Measurements from ENCODE around the gene PTPRG. TPM values are rescaled to one million over a fixed set of nuclear protein-coding genes. Genes with fewer than 3 reads are reported as not detected.

Gene PTPRG
- total and polyA plus RNA-seq, 7 donors = 0.69 to 76.3 (median 62.7) TPM

DNA sequence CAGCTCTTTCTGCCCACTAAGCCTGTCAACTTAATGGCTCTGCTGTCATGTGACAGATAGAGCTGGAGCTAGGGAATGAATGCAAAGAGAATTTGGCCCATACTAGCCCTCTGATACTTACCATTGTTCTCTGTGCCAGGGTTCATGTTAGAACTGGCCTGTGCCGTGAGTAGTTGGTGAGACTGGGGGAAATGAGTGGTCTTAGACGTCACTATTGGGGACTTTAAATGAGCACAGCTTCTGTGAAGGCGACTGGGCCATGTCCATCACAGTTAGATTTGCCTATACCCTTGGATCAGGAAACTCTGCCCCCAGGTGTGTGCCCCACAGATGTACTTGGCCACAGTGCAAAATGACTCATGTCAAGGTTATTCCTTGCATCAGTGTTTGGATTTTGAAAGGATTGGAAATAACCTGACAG lies 124.9 kb downstream of the PTPRG start:
- Histone ChIP-seq H3K36me3 (no peaks in the 10 kb centered on the region), H3K27me3 (no peaks in the 10 kb centered on the region), H3K27ac (no peak overlapping the region), H3K9me3 (no peaks in the 10 kb centered on the region), H3K4me3 (no peak overlapping the region), H3K4me1 (peaks cover 0 to 23% (median 12%) of the 10 kb centered on the region in 4 donors)
- intact Hi-C loops (cut with DNase I) = no loop called here
- TF ChIP-seq POLR2AphosphoS5 (IDR thresholded peaks at IDR 0.05) = no peak
- TF ChIP-seq EP300 (IDR thresholded peaks at IDR 0.05) = no peak
- TF ChIP-seq POLR2A (IDR thresholded peaks at IDR 0.05) = no peak
- TF ChIP-seq, protein P1, sequence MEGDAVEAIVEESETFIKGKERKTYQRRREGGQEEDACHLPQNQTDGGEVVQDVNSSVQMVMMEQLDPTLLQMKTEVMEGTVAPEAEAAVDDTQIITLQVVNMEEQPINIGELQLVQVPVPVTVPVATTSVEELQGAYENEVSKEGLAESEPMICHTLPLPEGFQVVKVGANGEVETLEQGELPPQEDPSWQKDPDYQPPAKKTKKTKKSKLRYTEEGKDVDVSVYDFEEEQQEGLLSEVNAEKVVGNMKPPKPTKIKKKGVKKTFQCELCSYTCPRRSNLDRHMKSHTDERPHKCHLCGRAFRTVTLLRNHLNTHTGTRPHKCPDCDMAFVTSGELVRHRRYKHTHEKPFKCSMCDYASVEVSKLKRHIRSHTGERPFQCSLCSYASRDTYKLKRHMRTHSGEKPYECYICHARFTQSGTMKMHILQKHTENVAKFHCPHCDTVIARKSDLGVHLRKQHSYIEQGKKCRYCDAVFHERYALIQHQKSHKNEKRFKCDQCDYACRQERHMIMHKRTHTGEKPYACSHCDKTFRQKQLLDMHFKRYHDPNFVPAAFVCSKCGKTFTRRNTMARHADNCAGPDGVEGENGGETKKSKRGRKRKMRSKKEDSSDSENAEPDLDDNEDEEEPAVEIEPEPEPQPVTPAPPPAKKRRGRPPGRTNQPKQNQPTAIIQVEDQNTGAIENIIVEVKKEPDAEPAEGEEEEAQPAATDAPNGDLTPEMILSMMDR (IDR thresholded peaks at IDR 0.05) = no peak
- DNase-seq = no peak
- 84 to 88% methylated on average over 3 of the region's 3 CpGs for WGBS, 2 donors

DNA sequence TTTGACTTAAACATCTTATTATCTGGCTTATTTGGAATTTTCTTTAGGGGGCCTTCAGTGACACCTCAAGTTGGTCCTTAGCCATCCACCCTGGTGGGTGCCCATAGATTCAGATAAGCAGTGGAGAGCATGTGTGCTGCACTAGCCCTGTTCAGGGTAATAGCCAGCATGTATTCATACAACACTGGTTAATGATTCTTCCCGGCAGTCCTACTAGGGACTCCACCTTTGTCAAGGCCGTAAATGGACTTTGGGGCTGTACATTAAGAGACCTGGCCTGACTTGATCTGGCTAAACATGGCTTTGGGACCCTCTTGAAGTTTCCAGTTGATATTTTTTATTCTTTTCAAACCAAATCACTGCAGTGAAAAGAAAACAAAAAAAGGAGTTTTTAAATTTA lies 125.8 kb downstream of the PTPRG start:
- H3K4me3 ChIP-seq = no peak overlapping the region
- TF ChIP-seq POLR2AphosphoS5 (IDR thresholded peaks at IDR 0.05) (no peak), EP300 (IDR thresholded peaks at IDR 0.05) (no peak), POLR2A (IDR thresholded peaks at IDR 0.05) (no peak)
- TF ChIP-seq, protein P1 (IDR thresholded peaks at IDR 0.05) = no peak
- peaks cover 0 to 23% (median 12%) of the 10 kb centered on the region in 4 donors for H3K4me1 ChIP-seq
- H3K27me3 ChIP-seq = no peaks in the 10 kb centered on the region
- DNase-seq = no peak
- 17 to 78% methylated on average over 2 of the region's 2 CpGs for WGBS, 2 donors
- no peaks in the 10 kb centered on the region for H3K36me3 ChIP-seq
- H3K9me3 ChIP-seq = no peaks in the 10 kb centered on the region
- no peak overlapping the region for H3K27ac ChIP-seq
- intact Hi-C loops (cut with DNase I) = no loop called here

DNA sequence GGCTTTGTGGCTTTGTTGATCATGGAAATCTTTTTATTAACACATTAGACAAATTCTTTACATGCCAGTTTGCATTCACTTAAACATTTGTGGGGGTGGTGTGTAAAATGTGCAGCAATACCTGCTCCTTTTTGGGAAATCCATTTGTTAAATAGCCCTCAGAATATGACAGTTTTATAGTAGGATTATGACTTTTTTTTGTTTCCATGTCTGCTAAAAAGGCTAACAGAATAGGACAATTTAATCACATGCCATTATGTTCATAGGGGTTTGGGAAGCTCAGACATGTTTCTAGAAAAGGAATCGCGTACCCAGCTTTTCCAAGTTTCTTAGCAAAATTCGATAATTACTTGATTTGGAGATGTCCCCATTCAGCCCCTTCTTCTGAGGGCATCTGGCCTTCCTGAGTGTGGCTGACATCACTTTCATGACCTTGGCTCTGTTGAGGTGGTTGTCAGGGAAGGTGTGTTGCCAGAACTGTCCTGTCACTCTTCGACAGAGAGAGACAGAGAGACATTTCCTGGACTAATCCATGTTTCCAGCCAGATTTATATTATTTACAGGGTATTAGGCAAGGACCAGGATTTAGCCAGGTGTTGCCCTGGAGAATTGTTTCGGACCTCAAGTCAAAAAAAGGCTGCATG lies 126.4 kb downstream of the PTPRG start:
- intact Hi-C loops (cut with DNase I) = no loop called here
- no peaks in the 10 kb centered on the region for H3K36me3 ChIP-seq

DNA sequence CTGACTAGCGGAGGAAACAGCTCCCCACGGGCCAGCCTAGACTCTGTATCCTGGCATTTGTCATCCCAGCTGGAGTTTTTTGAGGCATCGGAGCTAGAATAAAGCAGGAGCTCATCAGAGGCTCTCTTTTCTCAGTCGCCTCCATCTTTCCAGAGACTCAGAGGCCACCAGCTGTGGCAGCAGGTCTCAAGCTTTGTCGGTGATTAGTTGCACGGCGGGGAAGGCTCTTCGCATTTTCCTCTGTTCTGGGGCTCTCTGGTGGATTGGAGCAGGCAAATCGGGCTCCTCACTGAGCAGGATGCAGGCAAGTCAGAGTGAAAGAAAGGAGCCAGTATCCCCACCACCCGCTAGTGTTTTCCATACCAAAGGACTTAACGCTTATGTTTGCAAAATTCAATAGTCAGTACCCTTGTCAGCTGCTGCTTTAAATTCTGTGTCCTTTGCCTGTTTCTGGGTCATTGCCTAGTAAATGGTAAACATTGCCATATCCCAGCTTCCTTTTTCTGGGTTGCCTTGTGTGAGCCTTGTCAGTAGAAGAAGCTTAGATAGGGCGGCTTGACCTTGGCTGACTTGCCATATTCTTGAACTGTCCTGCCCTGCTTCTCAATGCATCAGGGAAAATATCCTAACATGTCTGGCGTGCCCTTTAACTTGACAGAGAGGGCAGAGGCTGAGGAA lies 127.1 kb downstream of the PTPRG start:
- Histone ChIP-seq H3K9me3 (no peaks in the 10 kb centered on the region), H3K27me3 (no peaks in the 10 kb centered on the region), H3K4me1 (peaks cover 0 to 23% (median 12%) of the 10 kb centered on the region in 4 donors), H3K27ac (no peak overlapping the region), H3K4me3 (no peak overlapping the region), H3K36me3 (no peaks in the 10 kb centered on the region)
- no peak for DNase-seq
- no peak for TF ChIP-seq EP300 (IDR thresholded peaks at IDR 0.05)
- TF ChIP-seq, protein P1 (IDR thresholded peaks at IDR 0.05) = no peak
- TF ChIP-seq POLR2A (IDR thresholded peaks at IDR 0.05) = no peak
- no peak for TF ChIP-seq POLR2AphosphoS5 (IDR thresholded peaks at IDR 0.05)
- WGBS, 2 donors = 77 to 90% methylated on average over 13 of the region's 13 CpGs
- intact Hi-C loops (cut with DNase I) = no loop called here

More for the DNA sequence above, 126.4 kb downstream of the PTPRG start:
- no peaks in the 10 kb centered on the region for H3K27me3 ChIP-seq
- WGBS, 2 donors = 80 to 94% methylated on average over 5 of the region's 5 CpGs
- no peaks in the 10 kb centered on the region for H3K9me3 ChIP-seq
- no peak for DNase-seq
- no peak for TF ChIP-seq POLR2A (IDR thresholded peaks at IDR 0.05)
- H3K27ac ChIP-seq = no peak overlapping the region
- H3K4me3 ChIP-seq = no peak overlapping the region
- H3K4me1 ChIP-seq = peaks cover 0 to 23% (median 12%) of the 10 kb centered on the region in 4 donors

DNA sequence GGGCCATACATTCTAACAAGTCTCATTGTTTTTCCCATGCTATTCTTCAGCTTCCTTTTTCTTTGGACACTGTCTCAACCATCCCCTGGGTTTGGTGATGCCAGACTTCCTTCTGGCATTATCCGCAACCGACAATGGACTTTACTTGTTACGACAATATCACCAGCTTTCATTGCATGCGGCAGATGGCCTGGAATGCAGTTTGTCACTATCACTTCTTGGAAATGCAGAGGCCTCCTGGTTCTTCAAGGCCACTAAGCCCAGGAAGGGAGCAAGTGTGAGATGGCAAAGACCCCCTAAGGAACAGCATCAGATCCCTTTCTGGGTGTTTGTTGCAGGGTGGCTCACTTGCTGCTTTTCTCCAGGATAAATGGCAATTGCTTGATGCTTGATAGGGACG lies 128.6 kb downstream of the PTPRG start:
- no peak for DNase-seq
- intact Hi-C loops (cut with DNase I) = no loop called here
- TF ChIP-seq, protein P1 (IDR thresholded peaks at IDR 0.05) = no peak
- TF ChIP-seq POLR2AphosphoS5 (IDR thresholded peaks at IDR 0.05) (no peak), POLR2A (IDR thresholded peaks at IDR 0.05) (no peak), EP300 (IDR thresholded peaks at IDR 0.05) (no peak)
- Histone ChIP-seq H3K27ac (no peak overlapping the region), H3K9me3 (no peaks in the 10 kb centered on the region), H3K36me3 (no peaks in the 10 kb centered on the region), H3K4me1 (peaks cover 0 to 23% (median 12%) of the 10 kb centered on the region in 4 donors), H3K27me3 (no peaks in the 10 kb centered on the region), H3K4me3 (no peak overlapping the region)
- WGBS, 2 donors = 84 to 94% methylated on average over 5 of the region's 5 CpGs
